ENCODE data around the gene USP10.

DNA sequence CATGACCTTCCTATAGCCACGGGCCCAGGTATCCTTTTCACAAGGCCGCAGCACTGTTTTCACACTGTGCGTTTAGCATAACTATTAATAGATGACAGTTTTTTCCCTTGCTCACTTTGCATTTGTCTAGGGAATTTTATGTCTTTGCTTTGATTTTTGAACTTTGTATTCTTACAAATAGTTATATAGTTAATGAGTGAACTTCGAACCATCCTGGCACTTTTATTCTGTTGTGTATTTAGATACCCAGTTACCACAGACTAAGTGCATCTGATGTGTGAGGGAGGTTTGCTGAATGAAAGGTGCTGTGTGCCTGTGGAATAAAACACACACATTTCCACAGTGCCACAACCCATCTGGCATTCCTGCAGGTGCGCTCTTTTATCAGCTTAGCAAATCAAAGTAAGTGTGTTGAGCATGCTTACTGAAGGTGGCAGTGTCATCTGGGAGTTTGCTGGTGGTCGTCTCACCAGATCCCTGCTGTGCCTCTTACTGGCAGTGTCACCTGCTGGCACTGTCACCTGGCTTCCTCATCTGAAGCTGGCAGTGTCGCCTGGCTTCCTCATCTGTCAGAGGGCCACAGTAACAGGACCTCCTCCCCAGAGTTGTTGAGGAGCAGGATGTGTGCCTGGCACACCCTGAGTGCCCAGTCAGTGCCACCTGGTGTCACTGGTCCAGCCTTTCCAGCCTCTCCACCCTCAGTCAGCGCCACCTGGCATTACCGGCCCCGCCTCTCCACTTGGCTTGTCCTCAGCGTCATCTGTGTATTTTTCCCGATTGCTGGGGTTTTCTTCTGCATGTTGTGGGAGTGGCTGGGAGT lies 37.6 kb downstream of the USP10 start:
- TF ChIP-seq, protein P1, sequence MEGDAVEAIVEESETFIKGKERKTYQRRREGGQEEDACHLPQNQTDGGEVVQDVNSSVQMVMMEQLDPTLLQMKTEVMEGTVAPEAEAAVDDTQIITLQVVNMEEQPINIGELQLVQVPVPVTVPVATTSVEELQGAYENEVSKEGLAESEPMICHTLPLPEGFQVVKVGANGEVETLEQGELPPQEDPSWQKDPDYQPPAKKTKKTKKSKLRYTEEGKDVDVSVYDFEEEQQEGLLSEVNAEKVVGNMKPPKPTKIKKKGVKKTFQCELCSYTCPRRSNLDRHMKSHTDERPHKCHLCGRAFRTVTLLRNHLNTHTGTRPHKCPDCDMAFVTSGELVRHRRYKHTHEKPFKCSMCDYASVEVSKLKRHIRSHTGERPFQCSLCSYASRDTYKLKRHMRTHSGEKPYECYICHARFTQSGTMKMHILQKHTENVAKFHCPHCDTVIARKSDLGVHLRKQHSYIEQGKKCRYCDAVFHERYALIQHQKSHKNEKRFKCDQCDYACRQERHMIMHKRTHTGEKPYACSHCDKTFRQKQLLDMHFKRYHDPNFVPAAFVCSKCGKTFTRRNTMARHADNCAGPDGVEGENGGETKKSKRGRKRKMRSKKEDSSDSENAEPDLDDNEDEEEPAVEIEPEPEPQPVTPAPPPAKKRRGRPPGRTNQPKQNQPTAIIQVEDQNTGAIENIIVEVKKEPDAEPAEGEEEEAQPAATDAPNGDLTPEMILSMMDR (IDR thresholded peaks at IDR 0.05), result no peak
- no peak for TF ChIP-seq ZFX (IDR thresholded peaks at IDR 0.05; ENCODE audit: borderline replicate concordance)

Measured in 22Rv1 (cell line).